Measurements from ENCODE around the gene POU2AF3.

The POU2AF3 gene

GRCh38 chr11:111327908-111328624 is 29.7 kb downstream of the POU2AF3 start:
- peak; percentile 28 for DNase-seq (ENCODE audit: low spot score)

- DNase-seq (ENCODE audit: low spot score), result no peak
These were observed 31.2 kb downstream of the POU2AF3 start for GRCh38 chr11:111329306-111330204.

DNA sequence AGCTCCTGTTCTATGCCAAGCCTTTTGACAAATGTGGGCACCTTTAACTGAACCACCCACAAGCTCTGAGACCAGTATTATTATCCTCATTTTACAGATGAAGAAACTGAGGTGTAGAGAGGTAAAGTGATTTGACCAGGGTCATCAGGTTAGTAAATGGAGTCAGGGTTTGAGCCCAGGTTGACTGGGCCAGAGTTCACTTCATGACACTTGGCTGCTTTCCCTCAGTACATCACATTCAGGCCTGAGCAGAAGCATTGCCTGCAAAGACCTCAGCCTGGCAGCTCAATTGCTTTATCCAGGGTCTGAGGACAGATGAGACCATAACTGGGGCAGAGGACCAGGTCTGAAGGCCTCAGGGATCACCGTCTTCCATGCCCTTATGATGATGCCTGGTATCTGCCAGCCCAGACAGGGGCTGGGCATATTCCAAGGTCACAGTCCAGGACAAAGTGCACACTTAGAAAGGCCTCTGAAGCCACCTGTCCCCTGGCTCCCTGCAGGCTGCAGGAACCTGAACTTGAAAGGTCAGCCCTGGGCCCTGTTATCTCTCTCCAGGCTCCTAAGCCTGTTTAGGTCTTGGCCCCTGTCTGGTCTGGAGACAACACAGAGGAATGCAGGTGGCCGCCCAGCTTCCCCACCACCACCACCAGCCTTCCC is 32.0 kb downstream of the POU2AF3 start:
- no peak for DNase-seq (ENCODE audit: low spot score)

GRCh38 chr11:111331711-111332479 is 33.5 kb downstream of the POU2AF3 start:
- no peak for DNase-seq (ENCODE audit: low spot score)

DNA sequence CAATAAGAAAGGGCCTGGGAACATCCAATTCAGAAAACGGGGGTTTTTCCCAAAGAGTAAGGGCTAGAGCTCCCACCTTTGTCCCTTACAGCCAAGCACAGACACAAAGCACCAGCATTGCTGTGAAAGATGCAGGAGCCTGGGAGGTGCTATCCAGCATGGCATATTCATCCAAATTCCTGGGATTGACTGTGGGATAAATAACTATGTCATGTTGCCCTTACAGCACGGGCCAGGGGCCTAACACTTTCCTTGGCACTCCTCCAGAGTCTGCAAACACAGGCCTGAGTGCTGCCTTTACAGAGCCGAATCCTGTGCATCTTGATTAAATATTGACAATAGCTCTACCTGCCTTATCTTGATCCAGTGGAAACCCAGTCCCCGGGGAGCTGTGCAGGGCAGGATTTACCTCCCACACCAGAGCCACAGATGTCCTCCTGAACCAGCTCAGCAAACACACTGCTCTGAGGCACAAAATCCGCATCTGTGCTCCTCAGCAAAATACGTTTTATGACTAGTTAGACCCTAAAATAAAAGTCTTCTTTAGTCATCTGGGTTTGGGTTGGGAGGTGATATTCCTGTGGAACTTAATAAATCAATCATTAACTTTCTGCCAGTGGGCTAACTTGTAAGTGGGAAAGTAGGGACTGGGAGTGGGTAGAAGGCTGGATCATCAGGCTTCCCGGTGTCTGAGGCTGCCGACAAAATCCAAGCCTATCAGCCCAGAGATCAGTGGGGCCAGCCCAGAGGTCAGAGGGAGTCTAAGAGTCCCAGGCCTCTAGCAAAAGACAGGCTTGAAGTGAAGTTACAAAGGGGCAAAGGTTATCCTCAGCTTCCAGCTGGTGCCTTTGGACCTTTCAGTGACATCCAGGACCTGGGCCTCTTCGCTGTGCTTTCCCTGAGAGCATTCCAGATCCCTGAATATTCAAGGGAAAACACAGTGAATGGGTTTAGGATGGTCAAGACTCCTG is 36.5 kb downstream of the POU2AF3 start:
- DNase-seq (ENCODE audit: low spot score), result no peak

- no peak for DNase-seq (ENCODE audit: low spot score)
These were observed 37.2 kb downstream of the POU2AF3 start for GRCh38 chr11:111335549-111335948.

GRCh38 chr11:111336062-111336461 is 37.7 kb downstream of the POU2AF3 start:
- DNase-seq (ENCODE audit: low spot score), result no peak

DNA sequence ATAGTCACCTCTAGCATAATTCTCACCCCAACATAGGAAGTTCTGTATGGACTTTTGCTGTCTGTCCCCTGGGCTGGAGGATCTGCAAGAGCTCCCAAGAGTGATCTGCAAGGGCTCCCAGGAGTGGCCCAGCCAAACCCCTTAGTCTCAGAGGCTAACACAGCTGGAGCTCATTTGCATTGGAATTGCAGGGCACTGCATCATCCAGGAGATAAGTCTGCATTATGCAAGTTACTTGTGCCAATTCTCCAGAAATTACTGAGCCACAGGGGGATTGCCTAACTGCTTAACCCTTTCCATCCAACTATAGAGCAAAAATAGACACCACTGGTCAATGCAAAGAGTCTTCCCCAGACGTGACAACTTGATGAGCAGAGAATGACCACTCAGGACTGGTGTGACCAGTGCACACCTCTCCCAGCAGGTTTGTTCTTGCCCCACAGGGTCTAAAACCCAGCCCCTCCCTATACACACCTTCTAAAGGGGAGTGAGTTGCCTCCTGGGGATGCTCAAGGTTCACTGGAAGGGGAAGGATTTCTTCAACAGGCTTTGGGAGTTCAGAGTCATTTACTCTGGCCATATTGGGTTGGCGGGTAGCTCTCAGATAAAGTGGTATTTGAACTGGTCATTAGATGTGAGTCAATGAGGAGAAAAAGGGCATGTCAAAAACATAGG is 38.4 kb downstream of the POU2AF3 start:
- no peak for DNase-seq (ENCODE audit: low spot score)

- DNase-seq (ENCODE audit: low spot score), result no peak
These were observed 41.5 kb downstream of the POU2AF3 start for GRCh38 chr11:111339758-111340388.

DNA sequence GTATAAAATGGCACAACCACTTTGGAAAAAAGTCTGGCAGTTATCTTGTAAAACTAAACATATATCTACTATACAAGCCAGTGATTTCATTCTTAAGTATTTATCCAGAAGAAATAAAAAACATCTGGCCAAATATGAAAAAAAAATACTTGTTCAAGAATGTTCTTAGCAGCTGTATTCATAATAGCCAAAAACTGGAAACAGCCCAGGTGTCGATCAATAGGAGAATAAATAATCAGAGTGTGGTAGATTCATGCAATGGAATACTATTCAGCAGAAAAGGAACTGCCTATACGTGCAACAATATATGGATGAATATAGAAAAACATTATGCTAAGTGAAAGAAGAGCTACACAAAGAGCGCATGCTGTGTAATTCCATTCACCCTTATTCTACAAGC is 44.0 kb downstream of the POU2AF3 start:
- no peak for DNase-seq (ENCODE audit: low spot score)

DNA sequence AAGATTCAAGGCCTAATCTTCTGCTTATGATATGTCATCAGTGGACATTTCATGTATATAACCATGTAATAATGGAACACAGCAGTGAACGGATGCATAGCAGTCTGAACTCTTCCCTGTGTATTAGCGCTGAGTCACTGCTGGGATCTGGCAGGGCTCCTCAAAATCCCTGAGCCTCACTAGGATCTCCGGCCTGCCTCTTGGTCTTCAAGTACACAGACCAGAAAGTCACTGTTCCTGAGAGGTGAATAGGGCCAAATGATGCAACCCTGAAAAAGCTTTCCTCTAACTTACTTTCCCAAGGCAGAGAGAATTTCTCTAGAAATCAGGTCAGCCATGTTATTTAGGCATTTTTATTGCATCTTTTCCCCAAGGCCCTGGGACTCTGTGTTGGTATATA is 45.7 kb downstream of the POU2AF3 start:
- no peak for DNase-seq (ENCODE audit: low spot score)

DNA sequence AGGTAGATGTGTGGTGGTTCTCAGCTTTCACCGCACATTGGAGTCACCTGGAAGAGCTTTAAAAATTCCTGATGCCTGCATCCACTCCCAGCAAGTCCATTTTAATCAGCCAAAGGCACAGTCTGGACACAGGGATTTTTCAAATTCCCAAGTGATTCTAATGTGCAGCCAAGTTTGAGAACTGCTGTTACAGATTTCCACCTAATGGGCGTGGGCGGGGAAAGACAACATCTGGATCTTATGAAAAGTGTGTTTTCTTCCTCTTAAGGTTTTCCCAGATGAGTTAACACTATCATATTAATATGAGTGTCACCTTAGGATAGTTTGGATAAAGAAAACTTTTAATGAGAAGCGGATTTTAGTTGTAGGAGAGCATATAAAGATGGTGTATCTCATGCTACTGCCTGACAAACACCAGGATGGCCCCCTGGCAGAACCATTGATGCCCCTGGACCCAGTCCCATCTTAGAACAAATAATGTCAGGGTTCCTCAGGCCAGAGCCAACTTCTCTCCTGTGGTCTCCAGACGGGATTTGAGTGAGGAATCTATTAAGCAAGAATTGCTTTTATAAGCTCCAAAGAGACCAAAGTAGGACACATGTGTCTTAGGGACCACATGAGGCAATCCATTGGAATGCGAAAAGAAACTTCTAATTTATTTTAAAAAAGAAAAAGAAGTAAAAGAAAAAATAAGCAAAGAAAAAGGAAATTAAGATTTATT is 48.8 kb downstream of the POU2AF3 start:
- DNase-seq (ENCODE audit: low spot score), result no peak

DNA sequence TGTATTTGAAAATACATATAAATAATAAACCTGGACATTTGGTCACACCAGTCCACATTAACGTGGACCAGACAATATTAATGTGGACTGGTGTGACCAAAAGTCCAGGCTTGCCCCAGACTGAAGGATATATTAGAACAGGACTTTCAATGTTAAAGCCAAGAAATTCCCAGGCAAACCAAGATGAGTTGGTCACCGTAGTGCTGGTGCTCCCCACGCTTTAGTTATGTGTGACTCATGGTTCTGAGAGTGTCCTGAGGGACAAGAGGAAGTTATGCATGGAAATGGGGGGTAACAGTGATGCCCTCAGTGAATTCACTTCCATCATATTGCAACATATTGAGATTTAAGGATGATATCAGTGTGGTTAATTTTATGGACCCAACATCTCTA is 49.4 kb downstream of the POU2AF3 start:
- DNase-seq (ENCODE audit: low spot score), result no peak

DNA sequence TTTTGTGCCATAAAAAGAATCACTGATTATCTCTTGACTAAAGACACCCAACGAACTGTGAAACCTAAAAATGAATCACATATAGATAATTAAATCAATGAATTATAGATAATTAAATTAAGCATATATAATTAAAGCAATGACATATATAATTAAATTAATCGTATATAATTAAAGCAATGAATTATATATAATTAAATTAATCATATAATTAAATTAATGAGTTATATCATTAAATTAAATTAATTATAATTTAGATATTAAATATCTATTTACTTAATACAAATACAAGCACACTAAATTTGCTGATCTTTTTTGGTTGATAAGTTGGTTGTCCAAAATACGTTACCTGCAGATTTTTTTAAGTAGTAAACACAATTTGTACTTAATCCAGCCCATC is 49.8 kb downstream of the POU2AF3 start:
- DNase-seq (ENCODE audit: low spot score), result no peak

- DNase-seq (ENCODE audit: low spot score), result no peak
These were observed 50.9 kb downstream of the POU2AF3 start for GRCh38 chr11:111349191-111349695.

DNA sequence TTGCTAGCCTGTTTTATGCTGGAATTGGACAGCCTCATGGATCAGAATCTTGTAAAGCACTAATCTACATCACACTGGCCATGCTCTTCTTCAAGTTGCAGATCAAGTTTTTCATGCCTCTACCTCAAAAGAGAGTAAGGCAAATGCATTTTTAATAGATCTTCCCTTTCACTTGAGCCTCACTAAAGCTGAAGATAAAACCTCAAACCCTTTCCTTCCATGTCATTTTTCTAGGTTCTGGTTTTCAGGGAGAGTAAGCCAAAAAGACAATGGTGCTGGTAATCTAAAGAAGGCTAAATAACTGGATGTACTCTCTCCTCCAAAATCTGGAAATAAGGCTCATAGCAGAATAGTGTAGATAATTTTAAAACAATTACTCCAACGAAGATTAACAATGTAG is 52.5 kb downstream of the POU2AF3 start:
- no peak for DNase-seq (ENCODE audit: low spot score)

- no peak for DNase-seq (ENCODE audit: low spot score)
These were observed 53.2 kb downstream of the POU2AF3 start for GRCh38 chr11:111351374-111352055.

- no peak for DNase-seq (ENCODE audit: low spot score)
These were observed 53.9 kb downstream of the POU2AF3 start for GRCh38 chr11:111352231-111352746.

Measured in germinal center (tissue), 1 donor.